Cerebellar cortex (tissue), 1 donor: ENCODE results near the gene PDZD4.
"Not testable (repeated sequence)": the region's sequence is repeated elsewhere in the genome, so short reads cannot be mapped to it uniquely, and the experiment has no call there.

Source experiments
- DNase-seq: peaks from one replicate; pipeline ENCODE4 v3.0.0-alpha.2; 2015; ENCODE audit warnings: low spot score

PDZD4 gene

GRCh38 chrX:153832728-153833127 lies 2.4 kb upstream of the PDZD4 start:
- DNase-seq: no peak

- no peak for DNase-seq
These were observed 1.2 kb upstream of the PDZD4 start for GRCh38 chrX:153831429-153832150.

GRCh38 chrX:153830640-153831428 lies 490 bp upstream of the PDZD4 start:
- DNase-seq: no peak

- DNase-seq: no peak
These were observed 870 bp downstream of the PDZD4 start for GRCh38 chrX:153829549-153829798.

GRCh38 chrX:153828723-153829548 lies 1.4 kb downstream of the PDZD4 start:
- DNase-seq: peak; percentile 43

- no peak for DNase-seq
These were observed 2.0 kb downstream of the PDZD4 start for GRCh38 chrX:153828308-153828707.

- DNase-seq: no peak
These were observed 2.4 kb downstream of the PDZD4 start for GRCh38 chrX:153827903-153828302.

- no peak for DNase-seq
These were observed 3.3 kb downstream of the PDZD4 start for GRCh38 chrX:153827016-153827415.

- no peak for DNase-seq
These were observed 5.3 kb downstream of the PDZD4 start for GRCh38 chrX:153825042-153825441.

GRCh38 chrX:153824348-153824747 lies 6.0 kb downstream of the PDZD4 start:
- no peak for DNase-seq

GRCh38 chrX:153821066-153821465 lies 9.3 kb downstream of the PDZD4 start:
- DNase-seq: no peak

- no peak for DNase-seq
These were observed 9.7 kb downstream of the PDZD4 start for GRCh38 chrX:153820601-153821000.

GRCh38 chrX:153819384-153820040 lies 10.8 kb downstream of the PDZD4 start:
- no peak for DNase-seq

GRCh38 chrX:153818571-153819383 lies 11.6 kb downstream of the PDZD4 start:
- DNase-seq: no peak

GRCh38 chrX:153818064-153818463 lies 12.3 kb downstream of the PDZD4 start:
- not testable (repeated sequence) for DNase-seq

- no peak for DNase-seq
These were observed 13.3 kb downstream of the PDZD4 start for GRCh38 chrX:153816831-153817690.

GRCh38 chrX:153814591-153815315 lies 15.6 kb downstream of the PDZD4 start:
- no peak for DNase-seq

- DNase-seq: no peak
These were observed 17.2 kb downstream of the PDZD4 start for GRCh38 chrX:153813161-153813560.

- DNase-seq: peak; percentile 52
These were observed 18.1 kb downstream of the PDZD4 start for GRCh38 chrX:153812220-153812619.

- DNase-seq: no peak
These were observed 22.4 kb downstream of the PDZD4 start for GRCh38 chrX:153807976-153808375.
